Measurements from ENCODE around the gene APC.
"Not testable (repeated sequence)": the region's sequence is repeated elsewhere in the genome, so short reads cannot be mapped to it uniquely, and the experiment has no call there.

APC gene

DNA sequence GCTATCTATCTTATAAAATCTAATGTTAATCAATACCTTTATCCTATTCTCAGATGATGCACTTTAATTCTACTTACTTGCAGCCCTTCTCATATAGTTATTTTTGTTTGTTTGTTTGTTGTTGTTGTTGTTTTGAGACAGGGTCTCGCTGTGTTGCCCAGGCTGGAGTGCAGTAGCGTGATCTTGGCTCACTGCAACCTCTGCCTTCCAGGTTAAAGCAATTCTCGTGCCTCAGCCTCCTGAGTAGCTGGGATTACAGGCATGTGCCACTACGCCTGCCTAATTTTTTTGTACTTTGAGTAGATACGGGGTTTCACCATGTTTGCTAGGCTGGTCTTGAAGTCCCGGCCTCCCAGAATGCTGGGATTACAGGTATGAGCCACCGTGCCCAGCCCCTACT, 20.8 kb upstream of the APC start:
- DNase-seq (ENCODE audit: low read depth in 2 of 2): not testable (repeated sequence)

DNA sequence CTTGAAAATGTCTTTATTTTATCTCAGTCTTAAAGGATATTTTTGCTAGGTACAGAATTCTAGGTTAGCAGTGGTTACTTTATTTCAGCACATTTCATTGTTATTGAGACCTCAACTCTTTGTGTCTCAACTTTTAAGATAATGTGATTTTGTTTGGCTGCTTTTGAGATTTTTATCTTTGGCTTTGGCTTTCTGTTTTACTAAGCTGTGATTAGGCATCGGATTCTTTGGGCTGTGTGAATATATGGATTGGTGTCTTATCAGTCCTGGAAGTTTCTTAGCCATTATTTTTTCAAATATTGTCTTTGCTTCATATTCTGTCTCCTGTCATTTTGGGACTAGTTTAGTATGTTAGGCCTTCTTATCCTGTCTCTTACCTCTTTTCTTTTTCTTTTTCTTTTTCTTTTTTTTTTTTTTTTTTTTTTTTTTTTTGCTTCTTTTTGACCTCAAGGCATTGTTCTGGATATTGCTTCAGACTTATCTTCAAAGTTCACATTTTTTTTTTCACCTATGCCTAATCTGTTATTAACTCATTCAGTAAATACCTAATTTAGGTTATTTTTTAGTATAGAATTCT, 20.1 kb upstream of the APC start:
- no peak for DNase-seq (ENCODE audit: low read depth in 2 of 2)

DNA sequence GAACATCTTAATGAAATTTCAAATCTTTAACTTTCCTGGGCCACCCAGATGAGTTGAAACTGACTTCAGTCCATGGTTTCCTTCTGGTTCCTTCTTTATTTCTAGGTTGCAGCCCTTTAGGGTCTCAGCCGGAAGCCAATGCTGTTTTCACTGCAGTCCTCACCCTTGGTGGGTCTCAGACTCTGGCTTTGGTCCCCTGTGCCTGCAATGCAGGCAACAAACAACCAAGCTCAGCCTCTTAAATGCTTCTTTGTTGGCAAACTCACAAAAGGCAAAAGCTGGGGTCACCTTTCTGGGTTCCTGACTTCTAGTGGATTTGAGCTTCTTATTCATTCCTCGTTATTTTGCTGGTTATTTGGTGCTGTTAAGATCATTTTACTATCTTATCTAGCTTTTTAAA, 19.3 kb upstream of the APC start:
- DNase-seq (ENCODE audit: low read depth in 2 of 2): no peak

DNA sequence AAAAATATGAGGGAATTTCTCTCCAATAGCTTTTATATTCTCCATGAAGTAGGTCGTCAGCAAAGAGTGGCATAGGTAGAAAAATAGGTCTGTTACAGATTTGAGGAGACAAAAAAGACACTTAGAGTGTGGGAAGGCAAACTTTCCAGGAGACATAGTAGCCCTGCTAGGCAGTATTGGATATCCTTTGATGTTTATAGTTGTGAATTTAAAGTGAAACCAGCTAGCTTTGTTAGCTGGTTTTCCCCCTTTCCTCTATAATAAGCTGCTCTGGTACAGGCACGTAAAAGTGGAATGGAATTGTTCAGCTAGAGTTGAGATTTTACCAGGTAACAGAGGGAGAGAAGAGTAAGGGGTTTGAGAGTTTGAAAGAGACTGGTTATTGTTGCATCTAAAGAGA, 17.1 kb upstream of the APC start:
- DNase-seq (ENCODE audit: low read depth in 2 of 2): no peak

DNA sequence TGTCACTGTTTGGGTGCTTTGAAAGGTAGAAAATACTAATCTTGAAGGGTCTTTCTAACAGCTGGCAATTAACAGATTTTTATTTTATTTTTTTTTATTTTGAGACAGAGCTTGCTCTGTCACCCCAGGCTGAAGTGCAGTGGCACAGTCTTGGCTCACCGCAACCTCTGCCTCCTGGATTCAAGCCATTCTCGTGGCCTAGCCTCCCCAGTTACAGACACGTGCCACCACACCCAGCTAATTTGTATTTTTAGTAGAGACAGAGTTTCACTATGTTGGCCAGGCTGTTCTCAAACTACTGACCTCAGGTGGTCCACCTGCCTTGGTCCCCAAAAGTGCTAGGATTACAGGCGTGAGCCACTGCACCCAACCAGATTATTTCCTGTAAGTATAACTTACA, 12.8 kb upstream of the APC start:
- DNase-seq (ENCODE audit: low read depth in 2 of 2): no peak

DNA sequence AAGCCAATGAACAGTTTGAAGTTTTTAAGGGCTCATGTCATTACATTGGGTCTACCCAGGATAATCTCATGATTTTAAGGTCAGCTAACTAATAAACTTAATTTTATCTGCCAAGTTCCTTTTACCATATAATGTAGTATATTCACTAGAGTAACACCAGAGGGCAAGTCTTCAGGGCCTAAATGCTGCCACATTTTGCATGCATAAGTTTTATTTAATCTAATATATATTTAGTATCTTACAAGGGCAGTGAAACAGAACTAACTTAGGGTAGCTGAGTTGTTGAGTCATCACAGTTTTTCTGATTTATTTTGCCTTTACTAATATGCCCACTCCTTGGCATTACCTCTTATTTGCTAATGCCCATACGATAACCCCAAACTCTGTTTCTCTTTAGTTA, 8.1 kb upstream of the APC start:
- no peak for DNase-seq (ENCODE audit: low read depth in 2 of 2)

DNA sequence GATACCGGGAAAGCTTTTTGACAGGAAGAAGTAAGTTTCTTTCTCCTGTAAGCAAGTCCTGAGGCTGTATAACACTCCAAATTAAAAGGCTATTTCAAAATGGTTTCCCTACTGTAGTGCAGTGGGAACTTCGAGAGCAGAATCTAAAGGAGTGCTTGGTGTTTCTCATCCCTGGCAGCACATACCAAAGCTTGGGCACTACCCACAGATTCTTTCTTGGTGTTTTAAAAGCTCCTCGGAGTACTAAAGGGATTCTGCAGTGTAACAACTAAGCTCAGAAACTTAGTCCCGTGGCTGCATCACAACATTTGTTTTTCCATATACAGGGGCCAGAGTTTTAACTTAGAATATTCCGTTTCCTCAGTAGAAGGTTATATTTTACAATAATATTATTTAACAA, 5.6 kb upstream of the APC start:
- no peak for DNase-seq (ENCODE audit: low read depth in 2 of 2)

DNA sequence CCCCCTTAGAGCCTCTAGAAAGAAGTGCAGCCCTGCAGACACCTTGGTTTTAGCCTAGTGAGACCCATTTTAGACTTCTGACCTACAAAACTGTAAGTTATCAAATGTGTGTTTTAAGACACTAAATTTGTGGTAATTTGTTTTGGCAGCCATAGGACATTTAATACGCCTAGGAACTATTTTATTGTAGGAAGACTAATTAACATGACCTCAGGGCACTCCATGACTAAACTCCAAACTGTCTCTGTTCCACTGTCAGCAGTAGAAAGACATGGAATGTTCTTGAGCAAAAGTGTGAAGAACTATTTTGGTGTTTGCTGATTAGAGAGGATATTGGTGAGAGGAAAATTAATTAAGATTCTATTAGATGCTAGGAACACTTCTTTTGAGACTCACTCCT, 4.1 kb upstream of the APC start:
- no peak for DNase-seq (ENCODE audit: low read depth in 2 of 2)

DNA sequence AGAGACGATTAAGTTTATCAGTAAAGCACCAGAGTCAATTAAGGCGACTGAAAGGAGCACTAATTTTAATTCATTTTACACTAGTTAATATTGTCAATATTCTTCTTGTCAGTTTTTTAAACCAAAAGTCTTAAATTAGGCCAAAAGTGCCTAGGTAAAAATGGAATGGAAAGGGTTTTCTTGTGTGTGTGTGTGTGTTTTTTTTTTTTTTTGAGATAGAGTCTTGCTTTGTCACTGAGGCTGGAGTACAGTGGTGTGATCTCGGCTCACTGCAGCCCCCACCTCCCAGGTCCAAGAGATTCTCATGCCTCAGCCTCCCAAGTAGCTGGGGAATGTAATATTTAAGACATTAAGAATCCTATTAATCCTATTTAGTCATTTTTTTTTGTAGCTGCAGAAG, 3.1 kb upstream of the APC start:
- DNase-seq (ENCODE audit: low read depth in 2 of 2): no peak

DNA sequence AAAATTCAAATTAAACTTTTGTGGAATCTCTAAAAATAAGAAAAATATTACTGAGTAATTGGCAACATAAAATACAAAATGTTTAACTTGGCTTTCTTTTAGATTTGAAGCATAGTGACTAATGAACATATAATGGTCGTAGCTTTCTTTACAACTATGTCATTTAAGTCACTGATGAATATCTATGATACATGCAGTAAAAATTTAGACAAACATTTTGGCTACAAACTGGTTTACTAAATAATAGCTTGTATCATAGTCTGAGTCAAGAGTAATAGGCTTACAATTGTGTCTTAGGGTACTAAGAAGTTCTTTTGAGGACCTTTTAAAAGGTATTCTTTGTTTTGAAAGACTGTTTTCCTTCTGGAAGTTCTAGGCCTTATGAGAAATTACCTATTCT, 2.0 kb upstream of the APC start:
- no peak for DNase-seq (ENCODE audit: low read depth in 2 of 2)

DNA sequence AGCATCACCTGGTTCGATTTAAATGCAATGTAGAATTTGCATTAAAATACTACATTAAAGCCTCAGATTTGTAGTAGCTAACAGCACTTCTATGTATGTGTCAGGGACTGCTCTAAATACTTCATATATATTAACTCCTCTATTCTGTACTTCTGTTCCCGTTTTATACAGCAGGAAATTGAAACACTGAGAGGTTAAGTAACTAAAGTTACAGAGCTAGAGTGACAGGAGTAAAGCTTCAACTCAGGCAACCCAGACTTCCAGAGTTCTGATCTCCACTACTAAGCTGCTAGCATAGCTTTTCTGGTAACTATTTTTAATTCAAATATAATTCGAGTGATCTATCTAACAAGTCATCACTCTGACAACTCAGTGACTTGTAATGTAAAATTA, 619 bp upstream of the APC start:
- no peak for DNase-seq (ENCODE audit: low read depth in 2 of 2)

DNA sequence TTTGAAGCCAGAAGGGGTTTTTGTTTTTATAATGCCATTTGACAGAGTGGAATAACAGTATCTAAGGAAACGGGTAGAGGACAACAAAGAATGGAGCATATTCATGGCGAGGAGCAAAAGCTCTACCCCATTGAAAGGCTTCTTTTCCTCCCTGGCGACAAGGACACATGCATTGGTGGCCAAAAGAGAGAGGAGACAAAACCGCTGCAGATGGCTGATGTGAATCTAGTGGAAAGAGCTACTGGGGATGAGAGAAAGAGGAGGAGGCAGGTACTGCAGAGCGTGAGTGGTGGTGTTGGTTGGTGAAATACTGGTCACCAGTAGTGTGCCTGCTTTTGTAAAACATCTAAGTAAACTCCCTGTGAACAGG, 491 bp downstream of the APC start:
- no peak for DNase-seq (ENCODE audit: low read depth in 2 of 2)

DNA sequence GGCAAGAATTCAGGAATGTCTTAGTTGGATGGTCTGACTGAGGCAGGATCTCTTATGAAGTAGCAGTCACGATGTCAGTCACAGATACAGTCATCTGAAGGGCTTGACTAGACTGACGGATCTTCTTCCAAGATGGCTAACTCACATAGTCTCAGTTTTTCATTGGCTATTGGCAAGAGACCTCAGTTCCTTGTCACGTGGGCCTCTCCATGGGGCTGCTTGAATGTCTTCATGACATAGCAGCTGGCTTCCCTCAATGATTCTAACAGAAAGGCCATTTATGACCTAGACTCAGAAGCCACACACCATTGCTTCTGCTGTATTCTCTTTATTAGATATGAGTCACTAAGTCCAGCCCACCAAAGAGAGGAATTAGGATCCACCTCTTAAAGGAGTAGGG, 4.7 kb downstream of the APC start:
- no peak for DNase-seq (ENCODE audit: low read depth in 2 of 2)

DNA sequence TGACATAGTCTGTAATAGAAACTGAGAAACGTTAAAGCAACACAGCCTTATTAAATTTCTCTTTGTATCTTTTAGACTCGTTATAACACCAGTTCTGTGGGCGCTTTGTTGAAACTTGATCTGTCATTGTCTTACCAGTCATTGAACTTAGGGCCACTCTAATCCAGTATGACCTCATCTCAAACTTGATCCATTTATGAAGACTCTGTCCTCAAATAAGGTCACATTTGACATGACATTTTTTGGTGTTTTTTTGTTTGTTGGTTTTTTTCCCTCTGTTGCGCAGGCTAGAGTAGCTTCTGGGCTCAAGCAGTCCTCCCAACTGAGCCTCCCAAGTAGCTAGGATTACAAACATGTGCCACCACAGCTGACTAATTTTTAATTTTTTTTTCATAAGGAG, 5.9 kb downstream of the APC start:
- no peak for DNase-seq (ENCODE audit: low read depth in 2 of 2)

DNA sequence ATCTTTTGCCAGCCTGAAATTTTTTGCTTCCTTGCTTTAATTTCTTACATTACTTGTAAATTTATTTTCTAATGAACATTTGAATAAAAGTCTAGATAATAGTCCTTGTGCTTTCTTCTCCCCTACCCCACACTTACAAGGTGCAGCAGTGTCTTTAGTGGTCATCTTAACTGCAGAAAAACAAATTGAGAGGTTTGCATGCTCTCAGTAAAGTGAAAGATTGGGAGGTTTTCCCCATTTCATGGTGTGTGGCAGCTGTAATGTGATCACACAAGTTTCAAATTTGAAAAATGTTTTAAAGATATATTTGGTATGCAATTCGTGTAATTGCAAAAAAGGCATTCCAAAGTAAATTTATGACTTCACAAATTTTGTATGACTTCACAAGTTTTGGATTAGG, 14.7 kb downstream of the APC start:
- DNase-seq (ENCODE audit: low read depth in 2 of 2): no peak

DNA sequence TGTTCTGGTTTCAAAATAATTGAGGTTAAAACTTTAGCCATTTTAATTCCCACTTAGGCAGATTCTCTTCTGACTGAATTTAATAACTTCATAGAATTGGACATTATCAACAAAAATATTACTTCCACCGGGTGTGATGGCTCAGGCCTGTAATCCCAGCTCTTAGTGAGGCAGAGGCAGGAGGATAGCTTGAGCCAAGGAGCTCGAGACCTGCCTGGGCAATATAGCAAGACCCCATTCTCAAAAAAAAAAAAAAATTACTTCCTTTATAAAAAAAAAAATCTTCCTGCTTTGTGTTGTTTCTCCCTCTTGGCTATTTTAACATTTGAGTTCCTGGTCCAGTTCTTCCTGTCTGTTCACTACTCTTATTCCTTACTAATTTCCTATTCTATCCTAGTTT, 18.0 kb downstream of the APC start:
- no peak for DNase-seq (ENCODE audit: low read depth in 2 of 2)

DNA sequence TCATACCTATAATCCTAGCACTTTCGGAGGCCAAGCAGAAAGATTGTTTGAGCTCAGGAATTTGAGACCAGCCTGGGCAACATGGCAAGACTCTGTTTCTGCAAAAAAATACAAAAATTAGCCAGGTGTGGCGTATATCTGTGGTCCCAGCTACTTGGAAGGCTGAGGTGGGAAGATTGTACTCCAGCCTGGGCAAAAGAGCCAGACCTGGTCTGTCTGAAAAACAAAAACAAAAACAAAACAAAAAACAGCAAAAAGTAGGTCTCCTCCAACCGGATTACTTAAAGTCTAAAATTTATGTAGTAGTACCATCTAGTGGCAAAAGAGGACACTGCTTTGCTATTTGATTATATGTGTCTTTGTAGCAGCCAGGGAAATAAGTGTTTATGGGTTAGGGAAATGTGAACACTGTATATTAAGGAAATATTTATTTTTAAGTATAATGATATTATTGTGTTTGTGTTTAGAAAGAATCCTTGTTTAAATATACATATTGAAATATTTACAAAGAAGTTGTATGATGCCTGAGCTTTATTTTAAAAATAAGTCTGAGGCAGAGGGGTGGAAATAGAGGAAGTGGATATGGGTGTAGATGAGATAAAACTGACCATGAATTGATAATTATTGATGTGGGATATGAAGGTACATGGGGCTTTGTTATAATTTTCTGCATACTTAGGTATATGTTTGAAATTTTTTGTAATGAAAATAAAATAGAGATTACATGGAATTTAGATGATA, 20.0 kb downstream of the APC start:
- no peak for DNase-seq (ENCODE audit: low read depth in 2 of 2)

DNA sequence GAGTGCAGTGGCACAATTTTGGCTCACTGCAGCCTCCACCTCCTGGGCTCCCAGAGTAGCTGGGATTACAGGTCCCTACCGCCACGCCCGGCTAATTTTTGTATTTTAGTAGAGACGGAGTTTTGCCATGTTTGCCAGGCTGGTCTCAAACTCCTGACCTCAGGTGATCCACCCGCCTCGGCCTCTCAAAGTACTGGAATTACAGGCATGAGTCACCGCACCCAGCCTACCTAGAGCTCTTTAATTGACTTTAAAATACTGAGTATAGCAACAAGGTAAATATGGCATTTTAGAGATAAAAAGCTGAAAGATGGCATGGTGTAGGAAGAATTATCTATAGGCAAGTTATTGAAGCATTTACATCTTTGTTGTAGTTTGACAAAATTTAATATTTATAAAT, 21.0 kb downstream of the APC start:
- no peak for DNase-seq (ENCODE audit: low read depth in 2 of 2)

DNA sequence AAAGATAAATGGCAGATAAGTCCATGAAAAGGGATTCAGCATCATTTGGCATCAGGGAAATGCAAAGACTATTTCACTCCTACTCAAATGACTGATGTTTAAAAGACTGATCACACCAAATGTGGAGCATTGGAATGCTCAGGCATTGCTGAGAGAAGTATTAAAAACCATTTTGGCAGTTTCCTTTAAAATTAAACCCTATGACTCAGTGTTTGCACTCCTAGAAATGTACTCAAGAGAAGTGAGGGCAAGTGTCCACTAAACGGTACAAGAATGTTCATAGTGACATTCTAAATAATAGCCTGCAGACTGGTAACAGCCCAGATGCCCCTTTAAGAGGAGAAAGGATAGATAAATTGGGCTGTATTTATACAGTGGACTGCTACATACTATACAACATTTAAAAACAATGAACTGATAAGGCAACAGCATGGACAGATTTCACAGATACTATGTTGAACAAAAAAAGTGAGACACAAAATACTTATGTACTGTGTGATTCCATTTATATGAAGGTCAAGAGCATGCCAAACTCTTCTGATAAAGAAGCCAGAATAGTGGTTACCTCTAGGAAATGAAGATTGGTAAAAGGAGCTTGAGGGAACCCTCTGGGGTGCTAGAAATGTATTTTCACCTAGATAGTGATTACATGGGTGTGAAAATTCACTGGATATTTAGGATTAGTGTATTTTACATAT, 24.6 kb downstream of the APC start:
- DNase-seq (ENCODE audit: low read depth in 2 of 2): no peak

DNA sequence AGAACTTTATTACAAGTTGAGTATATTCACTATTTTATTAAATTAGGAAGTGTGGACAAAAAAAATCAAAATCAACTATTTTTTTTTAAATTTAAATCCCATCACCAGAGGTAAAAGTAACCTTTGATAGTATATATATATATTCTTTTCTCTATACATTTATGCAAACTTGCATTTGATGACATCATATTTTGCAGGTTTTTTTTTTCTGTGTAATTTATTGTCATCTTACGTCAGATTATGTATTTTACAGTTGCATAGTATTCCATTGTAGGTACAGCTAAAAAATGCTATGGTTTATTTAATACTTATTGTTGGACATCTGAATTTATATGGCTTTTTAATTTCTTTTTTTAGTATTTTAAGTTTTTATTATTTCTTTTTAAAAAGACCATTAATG, 25.5 kb downstream of the APC start:
- no peak for DNase-seq (ENCODE audit: low read depth in 2 of 2)

DNA sequence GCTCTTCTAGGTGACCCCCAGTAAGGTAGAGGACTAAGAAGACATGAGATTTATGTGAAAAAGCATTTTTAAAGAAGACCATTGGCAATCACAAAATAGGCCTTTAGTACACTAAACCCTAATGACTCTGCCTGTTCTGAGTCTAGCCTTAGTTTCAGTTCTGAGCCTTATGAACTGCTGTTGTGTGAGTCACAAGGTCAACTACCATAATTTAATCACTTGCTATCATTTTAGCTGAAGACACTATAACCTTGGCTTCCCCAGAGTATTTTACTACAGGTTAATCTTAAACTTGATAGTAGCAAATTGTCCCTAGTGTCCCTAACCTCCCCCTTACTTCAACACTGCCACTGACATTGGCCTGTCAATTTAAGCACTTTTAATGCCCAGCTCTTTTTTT, 34.4 kb downstream of the APC start:
- no peak for DNase-seq (ENCODE audit: low read depth in 2 of 2)

DNA sequence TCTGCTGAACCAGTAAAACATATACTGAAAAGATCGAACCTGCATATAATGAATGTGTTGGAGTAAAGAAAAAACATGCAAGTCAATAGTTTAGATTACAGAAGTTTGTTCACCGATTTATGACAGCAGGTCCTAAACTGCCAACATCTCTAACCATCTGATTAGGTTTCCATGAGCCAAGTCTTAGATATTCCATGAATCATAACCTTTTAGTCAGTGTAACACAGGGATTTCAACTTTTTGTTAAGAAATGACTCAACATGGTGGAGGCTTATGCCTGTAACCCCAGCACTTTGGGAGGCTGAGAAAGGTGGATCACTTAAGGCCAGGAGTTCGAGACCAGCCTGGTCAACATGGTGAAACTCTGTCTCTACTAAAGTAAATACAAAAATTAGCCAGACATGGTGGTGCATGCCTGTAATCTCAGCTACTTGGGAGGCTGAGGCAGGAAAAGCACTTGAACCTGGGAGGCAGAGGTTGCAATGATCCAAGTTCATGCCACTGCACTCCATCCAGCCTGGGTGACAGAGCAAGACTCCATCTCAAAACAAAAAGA, 38.7 kb downstream of the APC start:
- DNase-seq (ENCODE audit: low read depth in 2 of 2): no peak

DNA sequence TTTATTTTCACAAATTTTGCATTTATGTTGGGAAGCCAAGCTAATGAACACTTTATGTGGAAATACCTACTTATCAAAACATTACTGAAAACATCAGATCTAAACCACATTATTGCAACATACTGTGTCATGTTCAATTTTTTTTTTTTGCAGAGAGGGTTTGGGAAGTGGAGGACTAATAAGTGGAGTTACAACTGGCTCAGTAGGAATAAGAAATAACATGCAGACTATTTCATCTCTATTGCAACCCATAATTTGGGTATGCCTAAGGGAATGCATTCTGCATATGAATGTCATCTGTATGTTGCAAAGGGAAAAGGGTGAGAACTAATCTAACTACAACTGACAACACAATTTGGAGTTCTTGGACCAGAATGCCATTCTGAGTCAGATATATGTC, 41.8 kb downstream of the APC start:
- DNase-seq (ENCODE audit: low read depth in 2 of 2): no peak

Data from stimulated activated CD4-positive, alpha-beta T cell treated with anti-CD3 and anti-CD28 coated beads, Interleukin-1b, Interleukin-23, amount 100 ng/mL, for 4 hours (primary cell).